Measurements from ENCODE around the gene FOXR2. TPM values are rescaled to one million over a fixed set of nuclear protein-coding genes. Genes with fewer than 3 reads are reported as not detected.

Gene FOXR2
- total RNA-seq (not detected), polyA plus RNA-seq (not detected), total RNA-seq (not detected)

GRCh38 chrX:55623100-55623499 is at the start of gene FOXR2:
Gene FOXR2 (plus strand): TSS chrX:55623400. CDS start chrX:55623712, 312 bp downstream.
- no peak for DNase-seq
- Mint-ChIP-seq H3K4me1 (no peaks in the 10 kb centered on the region), H3K36me3 (peaks cover 0 to 7% (median 3%) of the 10 kb centered on the region in 5 donors), H3K27ac (no peak within 1 kb of the TSS), H3K4me3 (no peak within 1 kb of the TSS), H3K9me3 (peaks cover 0 to 6% (median 0%) of the 10 kb centered on the region in 11 donors), H3K27me3 (peaks cover 0 to 4% (median 0%) of the 10 kb centered on the region in 5 donors)
- no peak within 1 kb of the TSS for H3K27ac ChIP-seq (ENCODE audit: low read depth, low read length)
- no peaks in the 10 kb centered on the region for H3K36me3 ChIP-seq (ENCODE audit: control insufficient read depth in 2 of 3, insufficient read depth in 3 of 3, low read length in 3 of 3)
- H3K27me3 ChIP-seq (ENCODE audit: control insufficient read depth in 2 of 2, insufficient read depth in 2 of 2, low read length in 2 of 2): no peaks in the 10 kb centered on the region
- no peaks in the 10 kb centered on the region for H3K9me3 ChIP-seq (ENCODE audit: control insufficient read depth in 2 of 3, low read length in 3 of 3)
- ChIA-PET POLR2A (no interaction called here), CTCF (no interaction called here)
- ATAC-seq: no peak
- H3K4me3 ChIP-seq (ENCODE audit: low read length): no peak within 1 kb of the TSS
- intact Hi-C loops (cut with micrococcal nuclease): no loop called here
- no peaks in the 10 kb centered on the region for H3K4me1 ChIP-seq (ENCODE audit: control insufficient read depth in 2 of 2, insufficient read depth in 2 of 2, low read length in 2 of 2)

GRCh38 chrX:55579115-55579514 is 44.1 kb upstream of the FOXR2 start:
- no peak overlapping the region for H3K27ac ChIP-seq (ENCODE audit: low read depth, low read length)
- CTCF ChIA-PET: interaction anchor here (0.7 kb wide), 1 partner anchor 907 kb away, joined by 3 read pairs; no protein-coding TSS in a partner anchor
- intact Hi-C loops (cut with micrococcal nuclease): no loop called here
- Mint-ChIP-seq H3K27ac (no peak overlapping the region), H3K9me3 (peaks cover 0 to 36% (median 14%) of the 10 kb centered on the region in 11 donors), H3K27me3 (peaks cover 0 to 5% (median 0%) of the 10 kb centered on the region in 5 donors), H3K4me3 (no peak overlapping the region), H3K4me1 (no peaks in the 10 kb centered on the region), H3K36me3 (no peaks in the 10 kb centered on the region)
- H3K27me3 ChIP-seq (ENCODE audit: control insufficient read depth in 2 of 2, insufficient read depth in 2 of 2, low read length in 2 of 2): no peaks in the 10 kb centered on the region
- H3K36me3 ChIP-seq (ENCODE audit: control insufficient read depth in 2 of 3, insufficient read depth in 3 of 3, low read length in 3 of 3): no peaks in the 10 kb centered on the region
- H3K4me3 ChIP-seq (ENCODE audit: low read length): no peak overlapping the region
- ATAC-seq: no peak
- POLR2A ChIA-PET: interaction anchor here (0.6 kb wide), 1 partner anchor 195 kb away, joined by 3 read pairs; no protein-coding TSS in a partner anchor
- H3K9me3 ChIP-seq (ENCODE audit: control insufficient read depth in 2 of 3, low read length in 3 of 3): no peaks in the 10 kb centered on the region
- H3K4me1 ChIP-seq (ENCODE audit: control insufficient read depth in 2 of 2, insufficient read depth in 2 of 2, low read length in 2 of 2): no peaks in the 10 kb centered on the region
- no peak for DNase-seq

- Histone ChIP-seq H3K4me1 (ENCODE audit: control insufficient read depth in 2 of 2, insufficient read depth in 2 of 2, low read length in 2 of 2) (no peaks in the 10 kb centered on the region), H3K4me3 (ENCODE audit: low read length) (no peak overlapping the region), H3K36me3 (ENCODE audit: control insufficient read depth in 2 of 3, insufficient read depth in 3 of 3, low read length in 3 of 3) (no peaks in the 10 kb centered on the region), H3K9me3 (ENCODE audit: control insufficient read depth in 2 of 3, low read length in 3 of 3) (no peaks in the 10 kb centered on the region), H3K27ac (ENCODE audit: low read depth, low read length) (no peak overlapping the region), H3K27me3 (ENCODE audit: control insufficient read depth in 2 of 2, insufficient read depth in 2 of 2, low read length in 2 of 2) (no peaks in the 10 kb centered on the region)
- ChIA-PET CTCF (no interaction called here), POLR2A (no interaction called here)
- ATAC-seq: no peak
- Mint-ChIP-seq H3K27ac (no peak overlapping the region), H3K4me3 (no peak overlapping the region), H3K9me3 (peaks cover 0 to 36% (median 12%) of the 10 kb centered on the region in 11 donors), H3K27me3 (no peaks in the 10 kb centered on the region), H3K36me3 (no peaks in the 10 kb centered on the region), H3K4me1 (no peaks in the 10 kb centered on the region)
- intact Hi-C loops (cut with micrococcal nuclease): no loop called here
- no peak for DNase-seq
Observed at GRCh38 chrX:55582447-55582846, 40.8 kb upstream of the FOXR2 start.

- Histone ChIP-seq H3K4me1 (ENCODE audit: control insufficient read depth in 2 of 2, insufficient read depth in 2 of 2, low read length in 2 of 2) (no peaks in the 10 kb centered on the region), H3K27me3 (ENCODE audit: control insufficient read depth in 2 of 2, insufficient read depth in 2 of 2, low read length in 2 of 2) (no peaks in the 10 kb centered on the region), H3K4me3 (ENCODE audit: low read length) (no peak overlapping the region), H3K27ac (ENCODE audit: low read depth, low read length) (no peak overlapping the region), H3K9me3 (ENCODE audit: control insufficient read depth in 2 of 3, low read length in 3 of 3) (no peaks in the 10 kb centered on the region), H3K36me3 (ENCODE audit: control insufficient read depth in 2 of 3, insufficient read depth in 3 of 3, low read length in 3 of 3) (no peaks in the 10 kb centered on the region)
- DNase-seq (no peak), ATAC-seq (no peak)
- no peaks in the 10 kb centered on the region for H3K27me3 Mint-ChIP-seq
- ChIA-PET POLR2A (no interaction called here), CTCF (no interaction called here)
- H3K4me1 Mint-ChIP-seq: no peaks in the 10 kb centered on the region
- intact Hi-C loops (cut with micrococcal nuclease): no loop called here
- no peak overlapping the region for H3K4me3 Mint-ChIP-seq
- no peaks in the 10 kb centered on the region for H3K36me3 Mint-ChIP-seq
- no peak overlapping the region for H3K27ac Mint-ChIP-seq
- H3K9me3 Mint-ChIP-seq: peaks cover 0 to 10% (median 4%) of the 10 kb centered on the region in 11 donors
Observed at GRCh38 chrX:55593296-55593695, 29.9 kb upstream of the FOXR2 start.

GRCh38 chrX:55593756-55594257 is 29.4 kb upstream of the FOXR2 start:
- DNase-seq (no peak), ATAC-seq (no peak)
- ChIA-PET POLR2A (no interaction called here), CTCF (no interaction called here)
- intact Hi-C loops (cut with micrococcal nuclease): no loop called here
- H3K4me1 ChIP-seq (ENCODE audit: control insufficient read depth in 2 of 2, insufficient read depth in 2 of 2, low read length in 2 of 2): no peaks in the 10 kb centered on the region
- H3K4me3 ChIP-seq (ENCODE audit: low read length): no peak overlapping the region
- Mint-ChIP-seq H3K27me3 (no peaks in the 10 kb centered on the region), H3K27ac (no peak overlapping the region), H3K4me3 (no peak overlapping the region), H3K36me3 (no peaks in the 10 kb centered on the region), H3K4me1 (no peaks in the 10 kb centered on the region), H3K9me3 (peaks cover 0 to 10% (median 4%) of the 10 kb centered on the region in 11 donors)
- H3K27me3 ChIP-seq (ENCODE audit: control insufficient read depth in 2 of 2, insufficient read depth in 2 of 2, low read length in 2 of 2): no peaks in the 10 kb centered on the region
- H3K9me3 ChIP-seq (ENCODE audit: control insufficient read depth in 2 of 3, low read length in 3 of 3): no peaks in the 10 kb centered on the region
- H3K27ac ChIP-seq (ENCODE audit: low read depth, low read length): no peak overlapping the region
- no peaks in the 10 kb centered on the region for H3K36me3 ChIP-seq (ENCODE audit: control insufficient read depth in 2 of 3, insufficient read depth in 3 of 3, low read length in 3 of 3)

- no peaks in the 10 kb centered on the region for H3K36me3 ChIP-seq (ENCODE audit: control insufficient read depth in 2 of 3, insufficient read depth in 3 of 3, low read length in 3 of 3)
- H3K27ac ChIP-seq (ENCODE audit: low read depth, low read length): no peak overlapping the region
- no peaks in the 10 kb centered on the region for H3K9me3 ChIP-seq (ENCODE audit: control insufficient read depth in 2 of 3, low read length in 3 of 3)
- no peaks in the 10 kb centered on the region for H3K36me3 Mint-ChIP-seq
- H3K4me3 Mint-ChIP-seq: no peak overlapping the region
- intact Hi-C loops (cut with micrococcal nuclease): no loop called here
- H3K27me3 ChIP-seq (ENCODE audit: control insufficient read depth in 2 of 2, insufficient read depth in 2 of 2, low read length in 2 of 2): no peaks in the 10 kb centered on the region
- DNase-seq (no peak), ATAC-seq (no peak)
- no peaks in the 10 kb centered on the region for H3K4me1 Mint-ChIP-seq
- H3K4me1 ChIP-seq (ENCODE audit: control insufficient read depth in 2 of 2, insufficient read depth in 2 of 2, low read length in 2 of 2): no peaks in the 10 kb centered on the region
- H3K4me3 ChIP-seq (ENCODE audit: low read length): no peak overlapping the region
- no peak overlapping the region for H3K27ac Mint-ChIP-seq
- ChIA-PET CTCF (no interaction called here), POLR2A (no interaction called here)
- peaks cover 0 to 9% (median 4%) of the 10 kb centered on the region in 11 donors for H3K9me3 Mint-ChIP-seq
- H3K27me3 Mint-ChIP-seq: no peaks in the 10 kb centered on the region
Observed at GRCh38 chrX:55598333-55598732, 24.9 kb upstream of the FOXR2 start.

GRCh38 chrX:55619547-55619946 is 3.7 kb upstream of the FOXR2 start:
- Mint-ChIP-seq H3K9me3 (peaks cover 0 to 6% (median 0%) of the 10 kb centered on the region in 11 donors), H3K4me1 (no peaks in the 10 kb centered on the region), H3K36me3 (peaks cover 0 to 7% (median 3%) of the 10 kb centered on the region in 5 donors), H3K4me3 (no peak overlapping the region), H3K27ac (no peak overlapping the region), H3K27me3 (no peaks in the 10 kb centered on the region)
- POLR2A ChIA-PET: no interaction called here
- CTCF ChIA-PET: no interaction called here
- intact Hi-C loops (cut with micrococcal nuclease): no loop called here
- H3K27ac ChIP-seq (ENCODE audit: low read depth, low read length): no peak overlapping the region
- H3K9me3 ChIP-seq (ENCODE audit: control insufficient read depth in 2 of 3, low read length in 3 of 3): no peaks in the 10 kb centered on the region
- no peak for DNase-seq
- H3K27me3 ChIP-seq (ENCODE audit: control insufficient read depth in 2 of 2, insufficient read depth in 2 of 2, low read length in 2 of 2): no peaks in the 10 kb centered on the region
- no peaks in the 10 kb centered on the region for H3K36me3 ChIP-seq (ENCODE audit: control insufficient read depth in 2 of 3, insufficient read depth in 3 of 3, low read length in 3 of 3)
- no peak for ATAC-seq
- H3K4me1 ChIP-seq (ENCODE audit: control insufficient read depth in 2 of 2, insufficient read depth in 2 of 2, low read length in 2 of 2): no peaks in the 10 kb centered on the region
- H3K4me3 ChIP-seq (ENCODE audit: low read length): no peak overlapping the region

All from naive thymus-derived CD4-positive, alpha-beta T cell (primary cell).